ENCODE results near the gene ARHGAP24. TPM values are rescaled to one million over a fixed set of nuclear protein-coding genes. Genes with fewer than 3 reads are reported as not detected.

The ARHGAP24 gene
- total RNA-seq, 3 donors from 2014 or later = 20.6 to 60.2 (median 37.2) TPM

DNA sequence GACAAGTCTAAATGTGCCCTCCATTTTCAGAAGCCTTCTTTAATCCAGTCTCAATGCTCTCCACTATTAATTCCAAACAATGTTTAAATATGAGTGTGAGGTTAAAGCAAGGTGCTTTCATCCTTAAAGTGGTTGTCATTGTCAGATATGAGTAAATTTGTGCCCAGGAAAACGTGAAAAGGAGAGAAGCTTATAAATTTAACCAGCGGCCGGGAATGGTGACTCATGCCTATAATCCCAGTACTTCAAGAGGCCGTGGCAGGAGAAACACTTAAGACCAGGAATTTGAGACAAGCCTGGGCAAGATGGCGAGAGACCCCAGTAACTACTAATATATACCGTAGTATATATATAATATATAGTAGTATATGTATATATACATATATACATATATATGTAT, 270.0 kb downstream of the ARHGAP24 start:
- DNase-seq (ENCODE audit: low spot score in 2 of 2) = no peak
- H3K27me3 ChIP-seq = no peaks in the 10 kb centered on the region
- no peaks in the 10 kb centered on the region for H3K4me1 ChIP-seq
- H3K4me3 ChIP-seq = no peak overlapping the region
- no peak overlapping the region for H3K27ac ChIP-seq
- TF ChIP-seq POLR2A (IDR thresholded peaks at IDR 0.05) (no peak), CTCF (IDR thresholded peaks at IDR 0.05) (no peak), POLR2AphosphoS5 (IDR thresholded peaks at IDR 0.05) (no peak)
- H3K9me3 ChIP-seq = no peaks in the 10 kb centered on the region
- H3K36me3 ChIP-seq = no peaks in the 10 kb centered on the region
- intact Hi-C loops (cut with DNase I; ENCODE audit: low total_unique reads) = no loop called here

- Histone ChIP-seq H3K27me3 (no peaks in the 10 kb centered on the region), H3K4me3 (no peak overlapping the region), H3K36me3 (no peaks in the 10 kb centered on the region), H3K9me3 (no peaks in the 10 kb centered on the region), H3K27ac (no peak overlapping the region), H3K4me1 (no peaks in the 10 kb centered on the region)
- no peak for DNase-seq (ENCODE audit: low spot score in 2 of 2)
- intact Hi-C loops (cut with DNase I; ENCODE audit: low total_unique reads) = no loop called here
- no peak for TF ChIP-seq CTCF (IDR thresholded peaks at IDR 0.05)
- no peak for TF ChIP-seq POLR2A (IDR thresholded peaks at IDR 0.05)
- TF ChIP-seq POLR2AphosphoS5 (IDR thresholded peaks at IDR 0.05) = no peak
Measured at GRCh38 chr4:85745939-85746338, 271.0 kb downstream of the ARHGAP24 start.

DNA sequence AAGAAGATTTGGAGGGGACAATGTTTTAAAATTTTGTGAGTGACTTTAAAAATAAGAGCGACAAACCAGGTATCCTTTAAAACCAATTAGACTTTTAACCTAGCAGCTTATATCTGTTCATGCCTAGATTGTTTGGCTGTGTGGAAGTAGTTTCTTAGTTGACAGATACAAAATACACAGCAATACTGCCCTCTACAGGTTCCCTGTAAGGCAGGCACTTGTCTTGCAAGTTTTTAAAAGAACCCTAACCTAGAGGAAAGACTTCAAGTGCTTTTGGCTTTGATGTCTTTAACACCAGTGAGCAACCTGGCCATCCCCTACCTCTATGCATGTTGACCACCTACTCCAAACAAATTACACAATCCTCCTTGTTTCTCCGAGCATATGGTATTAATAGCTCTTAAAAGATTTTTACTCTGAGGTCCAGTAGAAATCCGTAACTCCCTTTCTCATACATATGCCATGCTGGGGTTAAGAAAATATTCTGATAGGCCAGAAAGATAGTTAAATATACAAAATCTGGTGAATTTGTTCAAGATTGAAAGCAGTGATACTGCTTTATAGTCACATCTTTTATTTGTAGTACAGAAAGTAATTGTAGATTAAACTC, 273.0 kb downstream of the ARHGAP24 start:
- Histone ChIP-seq H3K4me1 (no peaks in the 10 kb centered on the region), H3K36me3 (no peaks in the 10 kb centered on the region), H3K4me3 (no peak overlapping the region), H3K27me3 (no peaks in the 10 kb centered on the region), H3K9me3 (no peaks in the 10 kb centered on the region), H3K27ac (no peak overlapping the region)
- intact Hi-C loops (cut with DNase I; ENCODE audit: low total_unique reads) = no loop called here
- TF ChIP-seq CTCF (IDR thresholded peaks at IDR 0.05) = peak; percentile 57 to 64 (median 63)
- TF ChIP-seq POLR2AphosphoS5 (IDR thresholded peaks at IDR 0.05) = no peak
- TF ChIP-seq POLR2A (IDR thresholded peaks at IDR 0.05) = no peak
- DNase-seq (ENCODE audit: low spot score in 2 of 2) = no peak

DNA sequence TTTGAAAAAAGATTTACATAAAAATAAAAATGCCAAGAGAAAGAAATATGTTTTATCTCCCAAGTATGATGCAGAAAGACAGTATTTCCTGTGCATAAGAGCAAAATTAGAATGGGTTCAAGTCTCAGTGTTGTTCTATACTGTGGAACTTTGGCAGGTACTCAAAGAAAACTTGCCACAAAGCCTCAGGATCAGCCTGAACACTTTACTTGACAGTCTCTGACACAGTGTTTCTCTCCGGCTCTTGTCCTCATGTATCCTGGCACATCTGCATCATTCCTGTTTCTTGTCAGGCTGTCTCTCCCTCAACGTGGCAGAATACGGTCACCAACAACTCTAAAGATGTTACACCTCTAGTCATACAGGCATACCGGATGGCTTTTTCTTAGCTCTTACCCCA, 273.7 kb downstream of the ARHGAP24 start:
- no peak for DNase-seq (ENCODE audit: low spot score in 2 of 2)
- Histone ChIP-seq H3K27me3 (no peaks in the 10 kb centered on the region), H3K4me3 (no peak overlapping the region), H3K4me1 (no peaks in the 10 kb centered on the region), H3K9me3 (no peaks in the 10 kb centered on the region), H3K27ac (no peak overlapping the region), H3K36me3 (no peaks in the 10 kb centered on the region)
- intact Hi-C loops (cut with DNase I; ENCODE audit: low total_unique reads) = no loop called here
- no peak for TF ChIP-seq CTCF (IDR thresholded peaks at IDR 0.05)
- TF ChIP-seq POLR2AphosphoS5 (IDR thresholded peaks at IDR 0.05) = no peak
- no peak for TF ChIP-seq POLR2A (IDR thresholded peaks at IDR 0.05)

GRCh38 chr4:85751866-85752265, 276.9 kb downstream of the ARHGAP24 start:
- intact Hi-C loops (cut with DNase I; ENCODE audit: low total_unique reads) = no loop called here
- Histone ChIP-seq H3K27me3 (no peaks in the 10 kb centered on the region), H3K27ac (peak overlapping the region in 1 of 2 donors; percentile 16), H3K4me3 (no peak overlapping the region), H3K4me1 (no peaks in the 10 kb centered on the region), H3K36me3 (no peaks in the 10 kb centered on the region), H3K9me3 (no peaks in the 10 kb centered on the region)
- no peak for DNase-seq (ENCODE audit: low spot score in 2 of 2)
- no peak for TF ChIP-seq CTCF (IDR thresholded peaks at IDR 0.05)
- no peak for TF ChIP-seq POLR2AphosphoS5 (IDR thresholded peaks at IDR 0.05)
- no peak for TF ChIP-seq POLR2A (IDR thresholded peaks at IDR 0.05)

All from breast epithelium (tissue), 4 donors.